Sigmoid colon (tissue), 4 donors: ENCODE results near the gene HAPLN1.

Experiments
- EP300 ChIP-seq, 4 donors: sonication (generic); formaldehyde crosslinking; IDR thresholded peaks; one replicate each; pipeline ENCODE4 v1.6.1; 2017; ENCODE audit warnings: antibody characterized with exemption in 4 of 4
- TF ChIP-seq, protein P1 (sequence below), 4 experiments: fragments of 450-650 bp in 3 of 4; fragments of 200-600 bp in 1 of 4; IDR thresholded peaks; one replicate each; pipeline ENCODE4 v1.5.1; 2016 to 2019; ENCODE audit warnings: antibody characterized with exemption in 4 of 4, mild to moderate bottlenecking in 3 of 4, moderate library complexity in 2 of 4

DNA sequence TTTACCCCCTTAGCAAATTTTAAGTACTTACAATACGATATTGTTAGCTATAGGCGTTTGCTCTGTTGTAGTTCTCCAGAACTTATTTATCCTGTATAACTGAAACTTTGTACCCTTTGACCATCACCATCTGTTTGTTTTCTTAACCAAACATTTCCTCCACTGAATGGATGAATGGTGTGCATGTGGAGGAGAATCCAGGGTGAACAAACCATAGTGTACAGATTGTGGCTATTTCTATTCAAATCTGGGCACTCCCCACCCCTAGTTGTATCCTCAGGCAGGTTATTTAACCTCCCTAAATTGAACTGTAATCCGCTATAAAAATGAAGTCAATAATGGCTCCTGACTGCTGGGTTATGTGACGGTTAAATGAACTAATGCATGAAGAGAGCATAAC is 21.4 kb upstream of the HAPLN1 start:
- TF ChIP-seq, protein P1, sequence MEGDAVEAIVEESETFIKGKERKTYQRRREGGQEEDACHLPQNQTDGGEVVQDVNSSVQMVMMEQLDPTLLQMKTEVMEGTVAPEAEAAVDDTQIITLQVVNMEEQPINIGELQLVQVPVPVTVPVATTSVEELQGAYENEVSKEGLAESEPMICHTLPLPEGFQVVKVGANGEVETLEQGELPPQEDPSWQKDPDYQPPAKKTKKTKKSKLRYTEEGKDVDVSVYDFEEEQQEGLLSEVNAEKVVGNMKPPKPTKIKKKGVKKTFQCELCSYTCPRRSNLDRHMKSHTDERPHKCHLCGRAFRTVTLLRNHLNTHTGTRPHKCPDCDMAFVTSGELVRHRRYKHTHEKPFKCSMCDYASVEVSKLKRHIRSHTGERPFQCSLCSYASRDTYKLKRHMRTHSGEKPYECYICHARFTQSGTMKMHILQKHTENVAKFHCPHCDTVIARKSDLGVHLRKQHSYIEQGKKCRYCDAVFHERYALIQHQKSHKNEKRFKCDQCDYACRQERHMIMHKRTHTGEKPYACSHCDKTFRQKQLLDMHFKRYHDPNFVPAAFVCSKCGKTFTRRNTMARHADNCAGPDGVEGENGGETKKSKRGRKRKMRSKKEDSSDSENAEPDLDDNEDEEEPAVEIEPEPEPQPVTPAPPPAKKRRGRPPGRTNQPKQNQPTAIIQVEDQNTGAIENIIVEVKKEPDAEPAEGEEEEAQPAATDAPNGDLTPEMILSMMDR (IDR thresholded peaks at IDR 0.05) = no peak
- TF ChIP-seq EP300 (IDR thresholded peaks at IDR 0.05) = no peak
